K562 (cell line): ENCODE measurements around the gene CPED1. TPM values are rescaled to one million over a fixed set of nuclear protein-coding genes. Genes with fewer than 3 reads are reported as not detected.

Source experiments
- ATAC-seq: fragments of 200-7000 bp; cut with Tn5 transposase; 3 replicates; pipeline ENCODE4 v1.9.1; 2020; ENCODE audit warnings: moderate library complexity
- BruUV-seq: library from RNA; stranded (reverse); fragments of 400-500 nt; replicated peaks from 2 replicates; lab custom pipeline; 2021; lab: Mats Ljungman, UMichigan
- CTCF ChIA-PET: fragments of 300-600 bp; formaldehyde crosslinking; extraction: SDS; loops from one replicate; lab custom pipeline; 2021; ENCODE audit warnings: low intra/inter-chr PET ratio; lab: Yijun Ruan, JAX
- POLR2A ChIA-PET: fragments of 300-600, 350-650 bp; sonication (Branson Sonifier 250); formaldehyde crosslinking; extraction: SDS; loops from one replicate; lab custom pipeline; 2021; ENCODE audit warnings: antibody characterized with exemption, inconsistent platforms; lab: Yijun Ruan, JAX
- DNase-seq, 4 experiments: peaks; one replicate each; pipeline versions ENCODE4 v3.0.0 to v3.0.0-alpha.2; 2011 to 2018; ENCODE audit warnings: low spot score in 3 of 4, mixed read lengths in 3 of 4; ENCODE audit errors: extremely low read depth in 1 of 4
- FAIRE-seq: peaks from 2 replicates; lab custom pipeline; 2011; peaks lifted over from hg19 to GRCh38; lab: Jason Lieb, UNC
- H2AFZ ChIP-seq: 2 replicates; pipeline ENCODE4 v1.6.0; 2011; ENCODE audit warnings: low read depth, low read length, control low read depth, inconsistent platforms
- H3K27ac ChIP-seq: fragments of 200-600 bp; 3 replicates; pipeline ENCODE4 v1.8.0; 2011; ENCODE audit warnings: low read depth, mild to moderate bottlenecking, control low read depth, inconsistent platforms, low read length, moderate library complexity, mixed read lengths; ENCODE audit errors: extremely low read depth
- H3K27me3 ChIP-seq, 2 experiments: fragments of 300-600 bp in 1 of 2; 2 replicates in 1 of 2; 3 replicates in 1 of 2; pipeline versions ENCODE4 v1.6.0 to v1.8.0; 2011; ENCODE audit warnings: inconsistent platforms in 2 of 2, low read length in 2 of 2, mild to moderate bottlenecking in 1 of 2, mixed read lengths in 1 of 2, moderate library complexity in 1 of 2; ENCODE audit not compliant: control insufficient read depth in 2 of 2, insufficient read depth in 2 of 2
- H3K36me3 ChIP-seq: fragments of 300-600 bp; 3 replicates; pipeline ENCODE4 v1.8.0; 2011; ENCODE audit warnings: mild to moderate bottlenecking, low read length, inconsistent platforms; ENCODE audit not compliant: control insufficient read depth, insufficient read depth
- H3K4me1 ChIP-seq, 2 experiments: fragments of 200-600 bp in 1 of 2; replicated peaks in 1 of 2; 2 replicates in 1 of 2; 3 replicates in 1 of 2; pipeline versions ENCODE4 v1.5.1 to v1.8.0; 2011; ENCODE audit warnings: inconsistent platforms in 2 of 2, low read length in 2 of 2, mild to moderate bottlenecking in 1 of 2, mixed read lengths in 1 of 2, moderate library complexity in 1 of 2; ENCODE audit not compliant: control insufficient read depth in 2 of 2, insufficient read depth in 2 of 2
- H3K4me2 ChIP-seq: 2 replicates; pipeline ENCODE4 v1.6.1; 2011; ENCODE audit warnings: low read length, control low read depth, inconsistent platforms, mixed read lengths; ENCODE audit not compliant: insufficient read depth
- H3K4me3 ChIP-seq: fragments of 200-600 bp; sonication (generic), shearing (Covaris generic); 2 replicates; pipeline ENCODE4 v1.5.1; 2016; ENCODE audit warnings: control low read depth, inconsistent platforms
- H3K79me2 ChIP-seq: fragments of 200-600 bp; 3 replicates; pipeline ENCODE4 v1.8.0; 2011; ENCODE audit warnings: low read length, inconsistent platforms; ENCODE audit not compliant: control insufficient read depth, insufficient read depth
- H3K9ac ChIP-seq, 2 experiments: 2 replicates each; pipeline versions ENCODE4 v1.6.0 to v1.6.1; 2011; ENCODE audit warnings: low read depth in 2 of 2, low read length in 2 of 2, control low read depth in 1 of 2, inconsistent platforms in 1 of 2, mild to moderate bottlenecking in 1 of 2, mixed read lengths in 1 of 2; ENCODE audit not compliant: insufficient read depth in 1 of 2
- H3K9me1 ChIP-seq: one replicate; pipeline ENCODE4 v1.6.0; 2011; ENCODE audit warnings: inconsistent platforms, mild to moderate bottlenecking, low read length, moderate library complexity; ENCODE audit not compliant: control insufficient read depth, insufficient read depth
- H3K9me3 ChIP-seq: replicated peaks from 2 replicates; pipeline ENCODE4 v1.5.1; 2011; ENCODE audit warnings: low read depth, low read length, inconsistent platforms; ENCODE audit not compliant: control insufficient read depth, insufficient read depth
- H4K20me1 ChIP-seq: replicated peaks from 2 replicates; pipeline ENCODE4 v1.6.1; 2011; ENCODE audit warnings: low read length, inconsistent platforms, mixed read lengths; ENCODE audit not compliant: control insufficient read depth, insufficient read depth
- BMI1 ChIP-seq: fragments of 150-350 bp; IDR thresholded peaks from 2 replicates; pipeline ENCODE4 v1.6.1; 2014; ENCODE audit warnings: low read length
- BRD4 ChIP-seq: fragments of 200-600 bp; sonication (generic); IDR thresholded peaks from 2 replicates; pipeline ENCODE4 v1.6.1; 2017; ENCODE audit warnings: inconsistent platforms
- CBX2 ChIP-seq: fragments of 200-600 bp; sonication (generic); IDR thresholded peaks from one replicate; pipeline ENCODE4 v1.6.1; 2012; ENCODE audit warnings: mild to moderate bottlenecking, low read length, inconsistent platforms; ENCODE audit not compliant: insufficient read depth, poor library complexity, severe bottlenecking
- CBX8 ChIP-seq: fragments of 200-600 bp; sonication (generic); IDR thresholded peaks from 2 replicates; pipeline ENCODE4 v1.6.1; 2012; ENCODE audit warnings: borderline replicate concordance, mixed run types, low read depth, mild to moderate bottlenecking, moderate library complexity, mixed read lengths, low read length, control low read depth, inconsistent platforms; ENCODE audit not compliant: poor library complexity, severe bottlenecking; ENCODE audit errors: extremely low read depth
- EZH2 ChIP-seq: IDR thresholded peaks from 2 replicates; pipeline ENCODE4 v1.6.1; 2012; ENCODE audit warnings: low read depth, mild to moderate bottlenecking, inconsistent platforms, low read length, borderline replicate concordance
- TBL1XR1 ChIP-seq, 2 experiments: IDR thresholded peaks; 2 replicates each; pipeline ENCODE4 v1.6.1; 2012; ENCODE audit warnings: improper control_type of control experiment in 2 of 2, low read length in 2 of 2, mild to moderate bottlenecking in 1 of 2
- ZFP36 ChIP-seq: fragments of 150-350 bp; IDR thresholded peaks from 2 replicates; pipeline ENCODE4 v1.6.1; 2018; ENCODE audit warnings: low read length, low read depth; ENCODE audit not compliant: partially characterized antibody
- ZNF124 ChIP-seq: sonication (generic); formaldehyde crosslinking; IDR thresholded peaks from 2 replicates; pipeline ENCODE4 v1.8.1; 2022; ENCODE audit warnings: missing genetic modification reagents
- WGBS: fragments of 100-300 bp; shearing (Covaris generic); methylation state at CpG from one replicate; pipeline ENCODE4 v1.1.6; 2016; ENCODE audit warnings: low coverage, mixed read lengths; ENCODE audit not compliant: insufficient coverage; ENCODE audit errors: missing lambda C conversion rate; 5-methylcytosine and 5-hydroxymethylcytosine counted together
- in situ Hi-C: fragments of 300-500 bp; cut with MboI; formaldehyde crosslinking; loops from 4 replicates; pipeline ENCODE4 v1.15.0; 2018; ENCODE audit warnings: inconsistent platforms, mixed read lengths
- intact Hi-C: fragments of 100-400 bp; cut with micrococcal nuclease; formaldehyde crosslinking; loops from 2 replicates; pipeline ENCODE4 v1.14.2; 2022
- polyA plus RNA-seq, 8 experiments: library from polyadenylated mRNA; depleted of rRNA in 4 of 8; stranded (reverse) in 5 of 8; unstranded in 3 of 8; fragments of >200 nt; fragmentation: Nextera tagmentation in 2 of 8; fragmentation: Illumina TruSeq in 1 of 8; extraction: Ambion mirVana in 2 of 8; extraction: Trizol in 1 of 8; gene quantifications; 2 replicates each; pipeline versions ENCODE4 v1.2.1 to v1.2.3, GENCODE V29; 2011 to 2014; ENCODE audit warnings: inconsistent platforms in 1 of 8, missing spikeins in 1 of 8
- total RNA-seq, 7 experiments: library from RNA; depleted of rRNA in 6 of 7; stranded (reverse); fragments of >200 nt in 6 of 7; fragmentation: Illumina TruSeq in 2 of 7; extraction: Trizol in 2 of 7; gene quantifications; 2 replicates each; pipeline versions ENCODE4 v1.2.1 to v1.2.3, GENCODE V29; 2011 to 2021; ENCODE audit warnings: low replicate concordance in 1 of 7

Gene CPED1
- total and polyA plus RNA-seq, 9 of the 15 experiments (the other 6 are each of a cell fraction or from before 2014, with no cell fraction given), result 195 to 393 (median 290) TPM

DNA sequence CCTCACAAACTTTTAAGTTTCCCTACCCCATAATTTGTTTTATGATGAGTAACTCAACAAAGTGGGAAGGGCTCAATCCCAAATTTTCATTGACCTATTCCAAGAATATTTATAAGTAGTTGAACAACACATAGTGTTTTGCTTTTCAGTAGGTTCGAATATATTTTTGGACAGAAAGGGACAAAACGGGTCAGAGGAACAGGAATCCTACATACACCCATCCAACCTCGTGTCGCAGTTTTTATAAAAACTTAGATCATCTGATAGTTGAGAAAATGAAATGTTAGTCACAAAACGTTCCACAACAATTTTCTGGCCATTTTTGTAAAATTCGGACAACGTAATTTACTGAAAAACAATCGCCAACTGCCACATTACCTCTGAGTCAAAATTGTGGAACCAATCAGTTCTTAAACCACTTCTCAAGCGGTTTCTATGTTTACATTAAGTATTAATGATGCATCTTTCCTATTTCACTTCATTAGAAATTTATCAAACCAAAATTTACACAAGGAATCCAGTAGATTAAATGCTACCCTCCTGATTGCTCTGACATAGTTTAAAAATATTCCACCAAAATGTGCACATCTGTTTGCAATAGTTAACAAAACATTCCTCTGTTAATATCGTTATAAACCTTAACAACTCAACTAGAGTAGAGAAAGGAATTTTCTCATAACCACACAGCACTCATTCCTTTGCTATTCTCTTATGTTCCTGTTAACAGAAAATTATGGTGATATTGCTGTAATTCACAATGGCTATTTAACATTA is 346.6 kb downstream of the CPED1 start:
- DNase-seq (no peak), ATAC-seq (no peak), FAIRE-seq (no peak)
- Histone ChIP-seq H3K4me2 (no peak overlapping the region), H3K4me1 (peaks cover 0 to 6% of the 10 kb centered on the region in 2 experiments; a peak in 4 of 5 replicates), H2AFZ (no peak overlapping the region), H3K36me3 (no peaks in the 10 kb centered on the region), H3K27ac (no peak overlapping the region), H3K9me3 (no peaks in the 10 kb centered on the region), H3K79me2 (no peaks in the 10 kb centered on the region), H3K9ac (no peak overlapping the region), H4K20me1 (0 out of 2 replicates have a peak, but pooled peaks cover 3% of the 10 kb centered on the region), H3K4me3 (no peak overlapping the region), H3K27me3 (peaks cover 13 to 33% of the 10 kb centered on the region in 2 experiments), H3K9me1 (no peaks in the 10 kb centered on the region)
- under 1% methylated on average over 10 of the region's 10 CpGs for WGBS
- BruUV-seq, result no TSS peak
- in situ Hi-C loops, result no loop called here
- TF ChIP-seq ZFP36, result peak; percentile 48
- TF ChIP-seq BMI1, result peak; percentile 73
- TF ChIP-seq CBX2, result peak; percentile 99
- peak; percentile 64; the same call in 1 of the 2 replicates for TF ChIP-seq BRD4
- TF ChIP-seq TBL1XR1 (IDR thresholded peaks at IDR 0.05; ENCODE audit: low read length in 2 of 2), result no peak
- 0 out of 2 replicates have a peak, but pooled peaks have one; percentile 74 for TF ChIP-seq EZH2
- no peak for TF ChIP-seq ZNF124 (CRISPR knock-in tag)
- TF ChIP-seq CBX8, result peak; percentile 100
- ChIA-PET POLR2A (no interaction called here), CTCF (no interaction called here)
- intact Hi-C loops, result loop anchor here (5.0 to 10.0 kb wide), 5 partner anchors 208 to 660 kb away; partner anchors contain the start of gene CPED1
